SK-N-SH treated with all-trans-retinoic acid at 6 μM for 48 hours (cell line): ENCODE data around the gene EN2.

ENCODE experiments used
- ATAC-seq: fragments of 200-7000 bp; cut with Tn5 transposase; 3 replicates; pipeline ENCODE4 v1.9.1; 2020; ENCODE audit warnings: mild to moderate bottlenecking, moderate library complexity
- ARNTL ChIP-seq: fragments of 450-650 bp; formaldehyde crosslinking; IDR thresholded peaks from 2 replicates; pipeline ENCODE4 v1.5.0; 2020; ENCODE audit warnings: low read depth, mild to moderate bottlenecking, moderate library complexity, borderline replicate concordance
- BACH2 ChIP-seq: fragments of 250-450 bp; sonication (Bioruptor Pico); IDR thresholded peaks from 2 replicates; pipeline ENCODE4 v1.9.0; 2021; ENCODE audit warnings: mild to moderate bottlenecking, borderline replicate concordance
- CSDC2 ChIP-seq: fragments of 250-450 bp; sonication (Bioruptor Pico); IDR thresholded peaks from 2 replicates; pipeline ENCODE4 v1.5.0; 2020; ENCODE audit warnings: mild to moderate bottlenecking, moderate library complexity
- ESRRG ChIP-seq: fragments of 250-450 bp; sonication (Bioruptor Pico); IDR thresholded peaks from 2 replicates; pipeline ENCODE4 v1.6.1; 2021; ENCODE audit warnings: mild to moderate bottlenecking
- GLIS3 ChIP-seq: fragments of 250-450 bp; sonication (Bioruptor Pico); IDR thresholded peaks from 2 replicates; pipeline ENCODE4 v1.5.0; 2020; ENCODE audit warnings: mild to moderate bottlenecking, moderate library complexity
- ISL1 ChIP-seq: fragments of 250-450 bp; sonication (Bioruptor Pico); IDR thresholded peaks from 2 replicates; pipeline ENCODE4 v2.1.2; 2022; ENCODE audit warnings: mild to moderate bottlenecking, moderate library complexity
- PPARA ChIP-seq: fragments of 250-450 bp; sonication (Bioruptor Pico); IDR thresholded peaks from 2 replicates; pipeline ENCODE4 v1.5.0; 2020; ENCODE audit warnings: mild to moderate bottlenecking, borderline replicate concordance
- RARB ChIP-seq: fragments of 250-450 bp; sonication (Bioruptor Pico); IDR thresholded peaks from 2 replicates; pipeline ENCODE4 v1.8.0; 2021; ENCODE audit warnings: mild to moderate bottlenecking, moderate library complexity
- TCF4 ChIP-seq: fragments of 250-450 bp; sonication (Bioruptor Pico); IDR thresholded peaks from 2 replicates; pipeline ENCODE4 v1.8.0; 2021; ENCODE audit warnings: mild to moderate bottlenecking, moderate library complexity, borderline replicate concordance
- ZC3H10 ChIP-seq: fragments of 250-450 bp; sonication (Bioruptor Pico); IDR thresholded peaks from 2 replicates; pipeline ENCODE4 v1.5.1; 2021; ENCODE audit warnings: mild to moderate bottlenecking, moderate library complexity
- ZFP30 ChIP-seq: fragments of 450-650 bp; formaldehyde crosslinking; IDR thresholded peaks from 2 replicates; pipeline ENCODE4 v1.5.0; 2022; ENCODE audit warnings: mild to moderate bottlenecking, moderate library complexity
- ZNF565 ChIP-seq: fragments of 450-650 bp; formaldehyde crosslinking; conservative IDR thresholded peaks from 2 replicates; pipeline ENCODE4 v1.5.0; 2020; ENCODE audit warnings: low read depth, mild to moderate bottlenecking, moderate library complexity
- ZNF70 ChIP-seq: fragments of 450-650 bp; formaldehyde crosslinking; IDR thresholded peaks from 2 replicates; pipeline ENCODE4 v1.5.0; 2020; ENCODE audit warnings: mild to moderate bottlenecking, moderate library complexity
- ZNF8 ChIP-seq: fragments of 450-650 bp; formaldehyde crosslinking; IDR thresholded peaks from 2 replicates; pipeline ENCODE4 v1.5.0; 2020; ENCODE audit warnings: mild to moderate bottlenecking, moderate library complexity
- TF ChIP-seq, protein P1 (sequence below): fragments of 250-450 bp; sonication (Bioruptor Pico); IDR thresholded peaks from 2 replicates; pipeline ENCODE4 v1.8.0; 2021; ENCODE audit warnings: low read depth, mild to moderate bottlenecking, moderate library complexity, borderline replicate concordance
- TF ChIP-seq, protein P2 (sequence below): fragments of 250-450 bp; sonication (Bioruptor Pico); IDR thresholded peaks from 2 replicates; pipeline ENCODE4 v1.5.0; 2020; ENCODE audit warnings: mild to moderate bottlenecking, moderate library complexity
- TF ChIP-seq, protein P3 (sequence below): fragments of 250-450 bp; sonication (Bioruptor Pico); IDR thresholded peaks from 2 replicates; pipeline ENCODE4 v1.8.0; 2020; ENCODE audit warnings: mild to moderate bottlenecking, moderate library complexity, borderline replicate concordance
- TF ChIP-seq, protein P4 (sequence below): fragments of 250-450 bp; sonication (Bioruptor Pico); IDR thresholded peaks from 2 replicates; pipeline ENCODE4 v1.5.1; 2020; ENCODE audit warnings: low read depth, mild to moderate bottlenecking, moderate library complexity

Gene EN2

DNA sequence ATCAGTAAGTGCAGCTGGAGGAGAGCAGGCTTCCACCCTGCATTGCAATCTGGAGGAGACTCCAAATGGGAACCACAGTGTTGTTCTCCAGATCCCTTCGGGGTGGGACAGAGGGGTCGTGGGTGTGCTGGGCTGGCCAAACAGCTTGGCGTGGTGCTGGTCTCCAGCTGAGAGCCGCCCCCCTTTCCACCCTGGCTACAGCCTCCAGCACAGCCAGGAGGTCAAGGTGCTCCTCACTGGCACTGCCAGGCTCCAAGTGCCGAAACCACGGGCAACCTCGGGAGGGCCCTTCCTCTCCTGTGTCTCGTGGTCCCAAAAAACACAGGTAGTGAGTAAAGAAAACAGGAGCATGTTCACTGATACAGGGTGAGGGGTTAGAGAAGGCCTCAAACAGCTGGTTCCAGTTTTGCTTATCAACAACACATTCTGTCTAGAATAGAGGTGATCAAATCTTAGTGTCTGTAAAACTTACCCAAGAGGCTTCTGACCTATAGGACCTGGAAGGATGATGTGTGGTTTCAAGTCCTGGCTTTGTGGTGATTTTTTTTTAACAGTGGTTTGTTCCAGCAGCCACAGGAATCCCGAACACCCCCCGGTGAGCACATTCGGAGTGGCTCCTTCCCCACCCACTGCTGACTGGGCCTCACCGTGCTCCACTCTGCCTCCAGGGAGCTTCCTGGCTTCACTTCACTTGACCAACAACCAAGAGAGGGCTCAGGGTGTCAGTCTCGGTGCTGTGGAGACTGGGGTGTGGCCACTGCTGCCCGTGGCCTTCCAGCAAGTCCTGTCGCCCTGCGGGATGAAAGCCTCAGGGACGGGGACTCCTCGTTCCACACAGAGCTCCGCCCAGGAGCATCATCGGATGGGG, 31.2 kb upstream of the EN2 start:
- TF ChIP-seq RARB (CRISPR knock-in tag) (no peak), GLIS3 (CRISPR knock-in tag) (no peak), ZC3H10 (CRISPR knock-in tag) (no peak), ZNF565 (CRISPR knock-in tag) (no peak), ZNF8 (no peak), ARNTL (CRISPR knock-in tag) (no peak), TCF4 (no peak), ZFP30 (no peak), ZNF70 (no peak), PPARA (no peak), BACH2 (no peak), ESRRG (CRISPR knock-in tag) (no peak)
- TF ChIP-seq, protein P1, sequence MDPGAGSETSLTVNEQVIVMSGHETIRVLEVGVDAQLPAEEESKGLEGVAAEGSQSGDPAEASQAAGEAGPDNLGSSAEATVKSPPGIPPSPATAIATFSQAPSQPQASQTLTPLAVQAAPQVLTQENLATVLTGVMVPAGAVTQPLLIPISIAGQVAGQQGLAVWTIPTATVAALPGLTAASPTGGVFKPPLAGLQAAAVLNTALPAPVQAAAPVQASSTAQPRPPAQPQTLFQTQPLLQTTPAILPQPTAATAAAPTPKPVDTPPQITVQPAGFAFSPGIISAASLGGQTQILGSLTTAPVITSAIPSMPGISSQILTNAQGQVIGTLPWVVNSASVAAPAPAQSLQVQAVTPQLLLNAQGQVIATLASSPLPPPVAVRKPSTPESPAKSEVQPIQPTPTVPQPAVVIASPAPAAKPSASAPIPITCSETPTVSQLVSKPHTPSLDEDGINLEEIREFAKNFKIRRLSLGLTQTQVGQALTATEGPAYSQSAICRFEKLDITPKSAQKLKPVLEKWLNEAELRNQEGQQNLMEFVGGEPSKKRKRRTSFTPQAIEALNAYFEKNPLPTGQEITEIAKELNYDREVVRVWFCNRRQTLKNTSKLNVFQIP (CRISPR knock-in tag), result no peak
- TF ChIP-seq, protein P2, sequence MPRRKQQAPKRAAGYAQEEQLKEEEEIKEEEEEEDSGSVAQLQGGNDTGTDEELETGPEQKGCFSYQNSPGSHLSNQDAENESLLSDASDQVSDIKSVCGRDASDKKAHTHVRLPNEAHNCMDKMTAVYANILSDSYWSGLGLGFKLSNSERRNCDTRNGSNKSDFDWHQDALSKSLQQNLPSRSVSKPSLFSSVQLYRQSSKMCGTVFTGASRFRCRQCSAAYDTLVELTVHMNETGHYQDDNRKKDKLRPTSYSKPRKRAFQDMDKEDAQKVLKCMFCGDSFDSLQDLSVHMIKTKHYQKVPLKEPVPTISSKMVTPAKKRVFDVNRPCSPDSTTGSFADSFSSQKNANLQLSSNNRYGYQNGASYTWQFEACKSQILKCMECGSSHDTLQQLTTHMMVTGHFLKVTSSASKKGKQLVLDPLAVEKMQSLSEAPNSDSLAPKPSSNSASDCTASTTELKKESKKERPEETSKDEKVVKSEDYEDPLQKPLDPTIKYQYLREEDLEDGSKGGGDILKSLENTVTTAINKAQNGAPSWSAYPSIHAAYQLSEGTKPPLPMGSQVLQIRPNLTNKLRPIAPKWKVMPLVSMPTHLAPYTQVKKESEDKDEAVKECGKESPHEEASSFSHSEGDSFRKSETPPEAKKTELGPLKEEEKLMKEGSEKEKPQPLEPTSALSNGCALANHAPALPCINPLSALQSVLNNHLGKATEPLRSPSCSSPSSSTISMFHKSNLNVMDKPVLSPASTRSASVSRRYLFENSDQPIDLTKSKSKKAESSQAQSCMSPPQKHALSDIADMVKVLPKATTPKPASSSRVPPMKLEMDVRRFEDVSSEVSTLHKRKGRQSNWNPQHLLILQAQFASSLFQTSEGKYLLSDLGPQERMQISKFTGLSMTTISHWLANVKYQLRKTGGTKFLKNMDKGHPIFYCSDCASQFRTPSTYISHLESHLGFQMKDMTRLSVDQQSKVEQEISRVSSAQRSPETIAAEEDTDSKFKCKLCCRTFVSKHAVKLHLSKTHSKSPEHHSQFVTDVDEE, result no peak
- TF ChIP-seq, protein P3, sequence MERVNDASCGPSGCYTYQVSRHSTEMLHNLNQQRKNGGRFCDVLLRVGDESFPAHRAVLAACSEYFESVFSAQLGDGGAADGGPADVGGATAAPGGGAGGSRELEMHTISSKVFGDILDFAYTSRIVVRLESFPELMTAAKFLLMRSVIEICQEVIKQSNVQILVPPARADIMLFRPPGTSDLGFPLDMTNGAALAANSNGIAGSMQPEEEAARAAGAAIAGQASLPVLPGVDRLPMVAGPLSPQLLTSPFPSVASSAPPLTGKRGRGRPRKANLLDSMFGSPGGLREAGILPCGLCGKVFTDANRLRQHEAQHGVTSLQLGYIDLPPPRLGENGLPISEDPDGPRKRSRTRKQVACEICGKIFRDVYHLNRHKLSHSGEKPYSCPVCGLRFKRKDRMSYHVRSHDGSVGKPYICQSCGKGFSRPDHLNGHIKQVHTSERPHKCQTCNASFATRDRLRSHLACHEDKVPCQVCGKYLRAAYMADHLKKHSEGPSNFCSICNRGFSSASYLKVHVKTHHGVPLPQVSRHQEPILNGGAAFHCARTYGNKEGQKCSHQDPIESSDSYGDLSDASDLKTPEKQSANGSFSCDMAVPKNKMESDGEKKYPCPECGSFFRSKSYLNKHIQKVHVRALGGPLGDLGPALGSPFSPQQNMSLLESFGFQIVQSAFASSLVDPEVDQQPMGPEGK (CRISPR knock-in tag), result no peak
- TF ChIP-seq, protein P4, sequence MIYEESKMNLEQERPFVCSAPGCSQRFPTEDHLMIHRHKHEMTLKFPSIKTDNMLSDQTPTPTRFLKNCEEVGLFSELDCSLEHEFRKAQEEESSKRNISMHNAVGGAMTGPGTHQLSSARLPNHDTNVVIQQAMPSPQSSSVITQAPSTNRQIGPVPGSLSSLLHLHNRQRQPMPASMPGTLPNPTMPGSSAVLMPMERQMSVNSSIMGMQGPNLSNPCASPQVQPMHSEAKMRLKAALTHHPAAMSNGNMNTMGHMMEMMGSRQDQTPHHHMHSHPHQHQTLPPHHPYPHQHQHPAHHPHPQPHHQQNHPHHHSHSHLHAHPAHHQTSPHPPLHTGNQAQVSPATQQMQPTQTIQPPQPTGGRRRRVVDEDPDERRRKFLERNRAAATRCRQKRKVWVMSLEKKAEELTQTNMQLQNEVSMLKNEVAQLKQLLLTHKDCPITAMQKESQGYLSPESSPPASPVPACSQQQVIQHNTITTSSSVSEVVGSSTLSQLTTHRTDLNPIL (CRISPR knock-in tag), result no peak
- ATAC-seq, result no peak

DNA sequence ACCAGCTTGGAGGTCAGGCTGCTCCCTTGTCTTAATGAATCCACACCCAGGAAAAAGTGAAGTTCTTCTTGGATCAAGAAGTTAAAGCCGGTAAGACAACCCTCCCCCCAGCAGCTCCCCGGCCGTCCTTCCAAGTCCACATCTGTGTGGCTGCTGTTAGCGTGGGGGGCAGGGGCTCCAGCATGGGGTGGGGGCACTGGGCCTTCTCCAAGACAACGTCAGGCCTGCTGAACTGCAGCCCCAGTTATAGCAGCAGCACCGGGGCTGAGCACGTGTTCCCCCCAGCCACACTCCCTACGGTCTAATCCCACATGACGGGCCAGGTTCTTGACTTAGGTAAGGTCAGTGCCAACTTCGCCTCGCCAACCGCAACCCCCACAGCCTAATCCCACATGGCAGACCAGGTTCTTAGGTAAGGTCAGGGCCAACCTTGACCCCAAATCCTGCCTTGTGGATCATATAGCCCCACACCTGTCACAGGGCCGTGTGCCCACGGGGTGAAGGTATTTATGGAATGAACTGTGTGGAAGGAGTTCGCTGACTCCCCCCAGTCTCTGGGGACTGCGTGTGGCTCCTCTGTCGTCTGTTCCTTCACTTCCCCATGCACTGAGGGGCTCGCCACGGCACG, 30.4 kb upstream of the EN2 start:
- no peak for ATAC-seq
- TF ChIP-seq RARB (CRISPR knock-in tag) (no peak), ISL1 (CRISPR knock-in tag) (no peak)
- TF ChIP-seq, protein P3 (CRISPR knock-in tag), result no peak

DNA sequence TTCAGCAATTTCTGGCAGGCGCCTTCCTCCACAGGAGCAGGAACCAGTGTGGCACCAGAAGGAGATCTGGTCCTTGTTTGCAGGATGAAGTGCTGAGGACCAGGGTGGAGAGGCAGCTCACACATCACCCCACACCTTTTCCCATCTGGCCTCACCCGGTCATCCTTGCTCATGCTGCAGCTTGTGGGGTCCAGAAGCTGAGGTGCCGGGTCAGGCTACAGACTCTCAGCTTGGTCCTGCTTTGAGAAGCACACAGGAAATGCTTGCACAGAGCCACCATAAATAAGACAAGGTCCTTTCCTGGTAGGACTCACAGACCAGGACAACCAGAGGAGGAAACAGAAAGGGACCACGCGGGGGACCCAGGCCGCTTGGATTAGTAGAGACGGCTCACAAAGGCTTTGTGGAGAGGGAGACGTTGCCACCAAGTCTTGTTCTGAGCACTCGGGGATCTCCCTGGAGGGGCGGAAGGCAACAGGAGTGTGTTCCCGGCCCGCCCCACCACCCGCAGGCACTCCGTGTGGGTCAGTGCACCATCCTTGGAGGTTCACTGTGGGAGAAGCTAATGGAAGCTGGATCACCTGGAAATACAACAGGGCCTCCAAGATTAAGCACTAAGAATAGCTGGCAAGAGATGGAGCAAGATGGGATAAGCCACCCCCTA, 29.6 kb upstream of the EN2 start:
- TF ChIP-seq ZNF565 (CRISPR knock-in tag), result no peak
- no peak for TF ChIP-seq ISL1 (CRISPR knock-in tag)
- no peak for TF ChIP-seq GLIS3 (CRISPR knock-in tag)
- no peak for TF ChIP-seq CSDC2 (CRISPR knock-in tag)
- TF ChIP-seq, protein P3 (CRISPR knock-in tag), result no peak
- TF ChIP-seq TCF4, result no peak
- TF ChIP-seq, protein P4 (CRISPR knock-in tag), result no peak
- TF ChIP-seq, all 23 proteins: peak for 0
- ATAC-seq, result no peak
